Stimulated activated CD4-positive, alpha-beta T cell treated with anti-CD3 and anti-CD28 coated beads, Interleukin-2, amount 100 ng/mL, for 48 hours (primary cell): Measurements from ENCODE around the gene SPRED1.

Source experiments
- DNase-seq, 2 donors: peaks; one replicate each; pipeline ENCODE4 v3.0.0-alpha.2; 2020

Gene SPRED1

GRCh38 chr15:38252481-38253350 lies at the start of gene SPRED1:
SPRED1 (plus strand) TSS chr15:38252836; CDS start chr15:38253186, 350 bp downstream.
- peak; percentile 5 to 11 for DNase-seq

- no peak for DNase-seq
Measured at GRCh38 chr15:38205526-38206272, 46.9 kb upstream of the SPRED1 start.

GRCh38 chr15:38207621-38208020 lies 45.0 kb upstream of the SPRED1 start:
- DNase-seq, result no peak

GRCh38 chr15:38208206-38208605 lies 44.4 kb upstream of the SPRED1 start:
- no peak for DNase-seq

- no peak for DNase-seq
Measured at GRCh38 chr15:38208779-38209178, 43.9 kb upstream of the SPRED1 start.

GRCh38 chr15:38211249-38211648 lies 41.4 kb upstream of the SPRED1 start:
- DNase-seq, result no peak

GRCh38 chr15:38211811-38212210 lies 40.8 kb upstream of the SPRED1 start:
- no peak for DNase-seq

GRCh38 chr15:38212729-38213351 lies 39.8 kb upstream of the SPRED1 start:
- no peak for DNase-seq

- DNase-seq, result no peak
Measured at GRCh38 chr15:38213356-38213755, 39.3 kb upstream of the SPRED1 start.

GRCh38 chr15:38215707-38216106 lies 36.9 kb upstream of the SPRED1 start:
- DNase-seq, result no peak

GRCh38 chr15:38216763-38217162 lies 35.9 kb upstream of the SPRED1 start:
- no peak for DNase-seq

- DNase-seq, result no peak
Measured at GRCh38 chr15:38217191-38217595, 35.4 kb upstream of the SPRED1 start.

- DNase-seq, result no peak
Measured at GRCh38 chr15:38217788-38218609, 34.6 kb upstream of the SPRED1 start.

- no peak for DNase-seq
Measured at GRCh38 chr15:38220606-38221273, 31.9 kb upstream of the SPRED1 start.

- no peak for DNase-seq
Measured at GRCh38 chr15:38224486-38224885, 28.1 kb upstream of the SPRED1 start.

GRCh38 chr15:38225381-38225780 lies 27.3 kb upstream of the SPRED1 start:
- DNase-seq, result no peak

GRCh38 chr15:38226608-38227266 lies 25.9 kb upstream of the SPRED1 start:
- DNase-seq, result no peak

- DNase-seq, result no peak
Measured at GRCh38 chr15:38227941-38228340, 24.7 kb upstream of the SPRED1 start.

GRCh38 chr15:38228618-38229017 lies 24.0 kb upstream of the SPRED1 start:
- no peak for DNase-seq

- DNase-seq, result no peak
Measured at GRCh38 chr15:38229705-38230310, 22.8 kb upstream of the SPRED1 start.

GRCh38 chr15:38231436-38231835 lies 21.2 kb upstream of the SPRED1 start:
- no peak for DNase-seq
